ENCODE results near the gene SSBP3. TPM values are rescaled to one million over a fixed set of nuclear protein-coding genes. Genes with fewer than 3 reads are reported as not detected.

The SSBP3 gene
- polyA plus RNA-seq, 1 of the 3 experiments (the other 2 are of a cell fraction) = 26.2 TPM

DNA sequence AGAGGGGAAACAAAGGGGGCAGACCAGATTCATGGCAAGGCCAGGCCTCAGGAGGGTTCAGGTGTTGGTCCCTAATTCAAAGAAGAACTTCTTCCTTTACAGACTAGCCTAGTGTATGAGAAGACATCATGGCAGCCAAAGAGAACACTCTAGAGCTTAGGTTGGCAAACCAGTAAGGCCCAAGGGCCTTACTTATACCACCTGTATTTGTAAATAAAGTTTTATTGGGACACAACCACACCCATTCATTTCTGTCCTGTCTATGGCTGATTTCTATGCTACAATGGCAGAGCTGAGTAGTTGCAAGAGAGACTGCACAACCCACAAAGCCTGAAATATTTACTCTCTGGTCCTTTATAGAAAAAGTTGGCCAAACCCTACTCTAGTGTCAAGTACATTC is 42.3 kb downstream of the SSBP3 start:
- Histone ChIP-seq H3K9me3 (no peaks in the 10 kb centered on the region), H3K4me3 (ENCODE audit: low read depth in 2 of 2, low read length in 1 of 2) (no peak overlapping the region), H3K36me3 (replicated peaks in 1 of 2; ENCODE audit: control insufficient read depth in 1 of 2, insufficient read depth in 2 of 2, low read length in 1 of 2) (peaks cover 0 to 8% of the 10 kb centered on the region in 2 experiments), H3K27ac (ENCODE audit: low read depth in 2 of 2, low read length in 1 of 2) (no peak overlapping the region), H2AFZ (ENCODE audit: low read depth) (no peak overlapping the region), H3K27me3 (ENCODE audit: insufficient read depth) (no peaks in the 10 kb centered on the region), H4K20me1 (ENCODE audit: insufficient read depth) (peaks cover 19% of the 10 kb centered on the region; the same call in 1 of the 2 replicates), H3K4me1 (ENCODE audit: control insufficient read depth in 1 of 2, insufficient read depth in 2 of 2, low read depth in 1 of 2, low read length in 1 of 2) (peaks cover 0 to 25% of the 10 kb centered on the region in 2 experiments; a peak in 2 of 4 replicates), H3K4me2 (no peak overlapping the region), H3F3A (replicated peaks; ENCODE audit: insufficient read depth) (no peaks in the 10 kb centered on the region), H3K9me2 (no peaks in the 10 kb centered on the region), H3K9ac (no peak overlapping the region), H3K79me2 (ENCODE audit: insufficient read depth) (peaks cover 18% of the 10 kb centered on the region)
- POLR2A ChIA-PET = no interaction called here
- TF ChIP-seq FOXJ3 (CRISPR knock-in tag; IDR thresholded peaks at IDR 0.05) (no peak), RCOR1 (IDR thresholded peaks at IDR 0.05; ENCODE audit: low read length) (no peak), ELF1 (IDR thresholded peaks at IDR 0.05) (no peak), FOXM1 (IDR thresholded peaks at IDR 0.05; ENCODE audit: low read depth) (no peak), FOSL2 (IDR thresholded peaks at IDR 0.05; ENCODE audit: borderline replicate concordance, low read depth) (no peak), RAD21 (IDR thresholded peaks at IDR 0.05; ENCODE audit: low read length) (no peak), TAF1 (IDR thresholded peaks at IDR 0.05; ENCODE audit: borderline replicate concordance, low read depth, low read length) (no peak), MEF2A (IDR thresholded peaks at IDR 0.05; ENCODE audit: borderline replicate concordance, low read depth) (no peak)
- TF ChIP-seq, protein P1, sequence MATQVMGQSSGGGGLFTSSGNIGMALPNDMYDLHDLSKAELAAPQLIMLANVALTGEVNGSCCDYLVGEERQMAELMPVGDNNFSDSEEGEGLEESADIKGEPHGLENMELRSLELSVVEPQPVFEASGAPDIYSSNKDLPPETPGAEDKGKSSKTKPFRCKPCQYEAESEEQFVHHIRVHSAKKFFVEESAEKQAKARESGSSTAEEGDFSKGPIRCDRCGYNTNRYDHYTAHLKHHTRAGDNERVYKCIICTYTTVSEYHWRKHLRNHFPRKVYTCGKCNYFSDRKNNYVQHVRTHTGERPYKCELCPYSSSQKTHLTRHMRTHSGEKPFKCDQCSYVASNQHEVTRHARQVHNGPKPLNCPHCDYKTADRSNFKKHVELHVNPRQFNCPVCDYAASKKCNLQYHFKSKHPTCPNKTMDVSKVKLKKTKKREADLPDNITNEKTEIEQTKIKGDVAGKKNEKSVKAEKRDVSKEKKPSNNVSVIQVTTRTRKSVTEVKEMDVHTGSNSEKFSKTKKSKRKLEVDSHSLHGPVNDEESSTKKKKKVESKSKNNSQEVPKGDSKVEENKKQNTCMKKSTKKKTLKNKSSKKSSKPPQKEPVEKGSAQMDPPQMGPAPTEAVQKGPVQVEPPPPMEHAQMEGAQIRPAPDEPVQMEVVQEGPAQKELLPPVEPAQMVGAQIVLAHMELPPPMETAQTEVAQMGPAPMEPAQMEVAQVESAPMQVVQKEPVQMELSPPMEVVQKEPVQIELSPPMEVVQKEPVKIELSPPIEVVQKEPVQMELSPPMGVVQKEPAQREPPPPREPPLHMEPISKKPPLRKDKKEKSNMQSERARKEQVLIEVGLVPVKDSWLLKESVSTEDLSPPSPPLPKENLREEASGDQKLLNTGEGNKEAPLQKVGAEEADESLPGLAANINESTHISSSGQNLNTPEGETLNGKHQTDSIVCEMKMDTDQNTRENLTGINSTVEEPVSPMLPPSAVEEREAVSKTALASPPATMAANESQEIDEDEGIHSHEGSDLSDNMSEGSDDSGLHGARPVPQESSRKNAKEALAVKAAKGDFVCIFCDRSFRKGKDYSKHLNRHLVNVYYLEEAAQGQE (IDR thresholded peaks at IDR 0.05; ENCODE audit: low read depth, low read length) = no peak
- TF ChIP-seq, protein P2, sequence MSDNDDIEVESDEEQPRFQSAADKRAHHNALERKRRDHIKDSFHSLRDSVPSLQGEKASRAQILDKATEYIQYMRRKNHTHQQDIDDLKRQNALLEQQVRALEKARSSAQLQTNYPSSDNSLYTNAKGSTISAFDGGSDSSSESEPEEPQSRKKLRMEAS (IDR thresholded peaks at IDR 0.05; ENCODE audit: low read depth) = no peak
- TF ChIP-seq, protein P3, sequence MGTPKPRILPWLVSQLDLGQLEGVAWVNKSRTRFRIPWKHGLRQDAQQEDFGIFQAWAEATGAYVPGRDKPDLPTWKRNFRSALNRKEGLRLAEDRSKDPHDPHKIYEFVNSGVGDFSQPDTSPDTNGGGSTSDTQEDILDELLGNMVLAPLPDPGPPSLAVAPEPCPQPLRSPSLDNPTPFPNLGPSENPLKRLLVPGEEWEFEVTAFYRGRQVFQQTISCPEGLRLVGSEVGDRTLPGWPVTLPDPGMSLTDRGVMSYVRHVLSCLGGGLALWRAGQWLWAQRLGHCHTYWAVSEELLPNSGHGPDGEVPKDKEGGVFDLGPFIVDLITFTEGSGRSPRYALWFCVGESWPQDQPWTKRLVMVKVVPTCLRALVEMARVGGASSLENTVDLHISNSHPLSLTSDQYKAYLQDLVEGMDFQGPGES (IDR thresholded peaks at IDR 0.05; ENCODE audit: low read depth, low read length) = no peak
- DNase-seq = no peak
- CTCF ChIA-PET = interaction anchor here (1.2 kb wide), 1 partner anchor 125 kb away, joined by 5 read pairs; no protein-coding TSS in a partner anchor

DNA sequence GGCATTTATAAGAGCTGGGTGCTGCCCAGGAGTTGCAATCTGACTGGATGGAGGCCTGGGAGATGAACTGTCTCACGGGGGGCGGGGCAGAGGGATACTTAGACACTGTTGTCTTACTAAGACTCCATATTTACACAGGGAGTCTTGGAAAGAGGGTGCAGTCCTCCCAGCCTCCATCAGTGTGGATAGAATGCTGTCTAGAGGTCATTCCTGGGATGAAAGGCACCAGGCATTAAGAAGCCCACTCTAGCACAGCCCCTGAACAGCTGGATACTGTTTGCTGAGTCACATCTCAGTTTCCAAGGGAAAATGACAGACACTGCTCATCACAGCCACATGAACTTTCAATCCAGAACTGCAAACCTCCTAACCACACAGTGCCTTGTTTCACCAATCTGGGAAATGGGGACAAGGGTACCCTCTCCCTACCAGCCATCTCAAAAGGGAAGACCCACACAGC is 43.3 kb downstream of the SSBP3 start:
- 92% methylated on average over 2 of the region's 2 CpGs for WGBS (ENCODE audit: low lambda C conversion rate)
- H3K27me3 ChIP-seq (ENCODE audit: insufficient read depth) = no peaks in the 10 kb centered on the region
- H3K4me1 ChIP-seq (ENCODE audit: control insufficient read depth in 1 of 2, insufficient read depth in 2 of 2, low read depth in 1 of 2, low read length in 1 of 2) = peaks cover 0 to 33% of the 10 kb centered on the region in 2 experiments; a peak in 2 of 4 replicates
- H2AFZ ChIP-seq (ENCODE audit: low read depth) = no peak overlapping the region
- no peak overlapping the region for H3K4me3 ChIP-seq (ENCODE audit: low read depth in 2 of 2, low read length in 1 of 2)
- no peak for DNase-seq
- H3K9me3 ChIP-seq = no peaks in the 10 kb centered on the region
- no peak overlapping the region for H3K9ac ChIP-seq
- no peaks in the 10 kb centered on the region for H3F3A ChIP-seq (replicated peaks; ENCODE audit: insufficient read depth)
- peaks cover 19% of the 10 kb centered on the region; the same call in 1 of the 2 replicates for H4K20me1 ChIP-seq (ENCODE audit: insufficient read depth)
- peaks cover 0 to 13% of the 10 kb centered on the region in 2 experiments for H3K36me3 ChIP-seq (replicated peaks in 1 of 2; ENCODE audit: control insufficient read depth in 1 of 2, insufficient read depth in 2 of 2, low read length in 1 of 2)
- POLR2A ChIA-PET = no interaction called here
- H3K9me2 ChIP-seq = no peaks in the 10 kb centered on the region
- H3K79me2 ChIP-seq (ENCODE audit: insufficient read depth) = peaks cover 18% of the 10 kb centered on the region
- CTCF ChIA-PET = interaction anchor here (0.7 to 1.2 kb wide), 3 partner anchors 126 to 191 kb away, joined by 3 to 5 read pairs (median 3); no protein-coding TSS in a partner anchor
- H3K4me2 ChIP-seq = no peak overlapping the region
- peak overlapping the region in 1 of 2 experiments; percentile 22; a peak in 1 of 4 replicates for H3K27ac ChIP-seq (ENCODE audit: low read depth in 2 of 2, low read length in 1 of 2)
- TF ChIP-seq SMC3 (IDR thresholded peaks at IDR 0.05; ENCODE audit: low read depth, low read length) (no peak), FOXJ3 (CRISPR knock-in tag; IDR thresholded peaks at IDR 0.05) (no peak), FOXM1 (IDR thresholded peaks at IDR 0.05; ENCODE audit: low read depth) (no peak), YY1 (IDR thresholded peaks at IDR 0.05; ENCODE audit: low read depth) (no peak), TAF1 (IDR thresholded peaks at IDR 0.05; ENCODE audit: borderline replicate concordance, low read depth, low read length) (no peak), NRF1 (IDR thresholded peaks at IDR 0.05; ENCODE audit: low read depth, low read length) (no peak), SIN3A (IDR thresholded peaks at IDR 0.05; ENCODE audit: borderline replicate concordance, low read depth, low read length) (no peak), FOSL2 (IDR thresholded peaks at IDR 0.05; ENCODE audit: borderline replicate concordance, low read depth) (no peak), MXI1 (IDR thresholded peaks at IDR 0.05; ENCODE audit: low read depth, low read length) (no peak), CHD2 (IDR thresholded peaks at IDR 0.05; ENCODE audit: low read length, partially characterized antibody) (no peak)
- TF ChIP-seq, protein P4, sequence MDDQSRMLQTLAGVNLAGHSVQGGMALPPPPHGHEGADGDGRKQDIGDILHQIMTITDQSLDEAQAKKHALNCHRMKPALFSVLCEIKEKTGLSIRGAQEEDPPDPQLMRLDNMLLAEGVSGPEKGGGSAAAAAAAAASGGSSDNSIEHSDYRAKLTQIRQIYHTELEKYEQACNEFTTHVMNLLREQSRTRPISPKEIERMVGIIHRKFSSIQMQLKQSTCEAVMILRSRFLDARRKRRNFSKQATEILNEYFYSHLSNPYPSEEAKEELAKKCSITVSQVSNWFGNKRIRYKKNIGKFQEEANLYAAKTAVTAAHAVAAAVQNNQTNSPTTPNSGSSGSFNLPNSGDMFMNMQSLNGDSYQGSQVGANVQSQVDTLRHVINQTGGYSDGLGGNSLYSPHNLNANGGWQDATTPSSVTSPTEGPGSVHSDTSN (IDR thresholded peaks at IDR 0.05) = no peak
- TF ChIP-seq, protein P2 (IDR thresholded peaks at IDR 0.05; ENCODE audit: low read depth) = no peak
- TF ChIP-seq, protein P5, sequence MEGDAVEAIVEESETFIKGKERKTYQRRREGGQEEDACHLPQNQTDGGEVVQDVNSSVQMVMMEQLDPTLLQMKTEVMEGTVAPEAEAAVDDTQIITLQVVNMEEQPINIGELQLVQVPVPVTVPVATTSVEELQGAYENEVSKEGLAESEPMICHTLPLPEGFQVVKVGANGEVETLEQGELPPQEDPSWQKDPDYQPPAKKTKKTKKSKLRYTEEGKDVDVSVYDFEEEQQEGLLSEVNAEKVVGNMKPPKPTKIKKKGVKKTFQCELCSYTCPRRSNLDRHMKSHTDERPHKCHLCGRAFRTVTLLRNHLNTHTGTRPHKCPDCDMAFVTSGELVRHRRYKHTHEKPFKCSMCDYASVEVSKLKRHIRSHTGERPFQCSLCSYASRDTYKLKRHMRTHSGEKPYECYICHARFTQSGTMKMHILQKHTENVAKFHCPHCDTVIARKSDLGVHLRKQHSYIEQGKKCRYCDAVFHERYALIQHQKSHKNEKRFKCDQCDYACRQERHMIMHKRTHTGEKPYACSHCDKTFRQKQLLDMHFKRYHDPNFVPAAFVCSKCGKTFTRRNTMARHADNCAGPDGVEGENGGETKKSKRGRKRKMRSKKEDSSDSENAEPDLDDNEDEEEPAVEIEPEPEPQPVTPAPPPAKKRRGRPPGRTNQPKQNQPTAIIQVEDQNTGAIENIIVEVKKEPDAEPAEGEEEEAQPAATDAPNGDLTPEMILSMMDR (IDR thresholded peaks at IDR 0.05) = no peak
